Measurements from ENCODE around the gene ZDHHC1. TPM values are rescaled to one million over a fixed set of nuclear protein-coding genes. Genes with fewer than 3 reads are reported as not detected.

ZDHHC1 gene, protein sequence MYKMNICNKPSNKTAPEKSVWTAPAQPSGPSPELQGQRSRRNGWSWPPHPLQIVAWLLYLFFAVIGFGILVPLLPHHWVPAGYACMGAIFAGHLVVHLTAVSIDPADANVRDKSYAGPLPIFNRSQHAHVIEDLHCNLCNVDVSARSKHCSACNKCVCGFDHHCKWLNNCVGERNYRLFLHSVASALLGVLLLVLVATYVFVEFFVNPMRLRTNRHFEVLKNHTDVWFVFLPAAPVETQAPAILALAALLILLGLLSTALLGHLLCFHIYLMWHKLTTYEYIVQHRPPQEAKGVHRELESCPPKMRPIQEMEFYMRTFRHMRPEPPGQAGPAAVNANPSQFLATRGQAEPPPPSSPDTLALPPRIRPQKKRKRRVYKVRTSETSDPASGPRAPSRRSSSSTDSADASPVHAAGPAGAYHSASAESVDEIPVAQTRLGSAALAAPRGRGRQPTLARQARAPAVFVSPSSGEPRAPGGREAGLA
- not detected for total RNA-seq

GRCh38 chr16:67415872-67416793, at the start of gene ZDHHC1:
TSS of gene ZDHHC1 (minus strand) at chr16:67416477. CDS start at chr16:67407775, 8,702 bp downstream.
- DNase-seq: no peak

- no peak for DNase-seq
Observed at GRCh38 chr16:67464565-67464964, 48.3 kb upstream of the ZDHHC1 start.

DNA sequence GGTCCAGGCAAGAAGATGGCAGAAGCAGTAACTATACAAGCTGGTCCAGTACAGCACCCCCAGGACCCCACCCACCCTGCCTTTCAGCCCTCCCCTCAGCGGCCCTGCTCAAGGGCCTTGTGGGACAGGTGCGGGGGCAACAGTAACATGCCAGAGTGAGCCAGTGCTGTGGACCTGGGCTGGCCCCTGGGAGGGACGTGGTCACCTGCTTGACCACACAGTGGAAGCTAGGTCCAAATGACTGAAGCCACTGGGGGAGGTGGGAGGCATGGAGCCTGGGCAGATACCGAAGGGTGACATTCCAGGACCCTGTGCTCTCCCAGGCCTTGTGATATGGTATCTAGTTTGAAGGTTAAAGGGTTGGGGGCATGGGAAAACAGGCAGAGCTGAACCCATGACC, 47.4 kb upstream of the ZDHHC1 start:
- DNase-seq: no peak

DNA sequence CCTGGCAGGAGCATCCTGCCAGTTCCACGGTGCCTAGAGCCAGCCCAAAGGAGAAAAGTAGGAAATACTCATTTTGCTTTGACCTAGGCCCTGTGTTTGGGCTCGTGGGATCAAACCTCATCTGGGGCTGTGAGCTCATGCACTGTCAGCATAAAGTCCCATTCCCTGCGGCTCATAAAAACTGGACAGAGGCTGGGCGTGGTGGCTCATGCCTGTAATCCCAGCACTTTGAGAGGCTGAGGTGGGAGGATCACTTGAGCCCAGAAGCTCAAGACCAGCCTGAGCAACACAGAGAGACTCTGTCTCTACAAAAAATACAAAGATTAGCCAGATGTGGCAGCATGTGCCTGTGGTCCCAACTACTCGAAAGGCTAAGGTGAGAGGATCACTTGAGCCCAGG, 46.8 kb upstream of the ZDHHC1 start:
- DNase-seq: no peak

DNA sequence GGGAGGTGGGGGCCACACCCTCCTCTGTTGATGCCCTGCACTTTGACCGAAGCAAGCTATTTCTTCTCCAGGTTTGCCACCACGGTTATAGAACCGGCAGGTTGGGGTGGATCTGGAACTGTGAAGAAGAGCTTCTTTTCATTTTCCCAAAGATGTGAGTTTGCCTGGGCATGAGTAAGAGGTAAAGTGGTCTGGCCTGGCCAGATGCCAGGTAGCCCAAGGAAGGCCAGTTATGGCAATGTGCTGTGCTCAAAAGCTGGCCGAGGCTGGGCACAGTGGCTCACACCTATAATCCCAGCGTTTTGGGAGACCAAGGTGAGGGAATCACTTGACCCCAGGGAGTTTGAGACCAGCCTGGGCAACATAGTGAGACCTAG, 46.0 kb upstream of the ZDHHC1 start:
- DNase-seq: no peak

- DNase-seq: no peak
Observed at GRCh38 chr16:67461600-67462278, 45.5 kb upstream of the ZDHHC1 start.

- no peak for DNase-seq
Observed at GRCh38 chr16:67460961-67461360, 44.7 kb upstream of the ZDHHC1 start.

DNA sequence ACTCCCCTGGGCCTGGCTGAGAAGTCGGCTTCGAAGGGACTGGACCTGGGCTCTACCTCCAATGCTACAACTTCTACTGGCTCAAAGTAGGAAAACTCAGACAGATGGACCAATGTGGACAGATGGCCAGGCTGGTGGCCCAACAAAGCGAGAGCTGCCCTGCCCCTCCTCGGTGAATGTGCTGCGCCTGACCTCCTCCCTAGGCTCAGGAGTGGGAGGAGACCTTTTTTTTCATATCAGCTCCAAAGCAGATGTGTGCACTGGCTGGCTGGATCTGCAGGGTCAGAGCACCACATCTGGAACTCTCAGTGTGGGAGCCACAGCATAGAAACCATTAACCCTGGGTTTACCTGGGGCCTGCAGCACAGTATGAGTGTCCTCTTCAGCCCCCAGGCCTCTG, 43.9 kb upstream of the ZDHHC1 start:
- no peak for DNase-seq

GRCh38 chr16:67459861-67460150, 43.5 kb upstream of the ZDHHC1 start:
- no peak for DNase-seq

DNA sequence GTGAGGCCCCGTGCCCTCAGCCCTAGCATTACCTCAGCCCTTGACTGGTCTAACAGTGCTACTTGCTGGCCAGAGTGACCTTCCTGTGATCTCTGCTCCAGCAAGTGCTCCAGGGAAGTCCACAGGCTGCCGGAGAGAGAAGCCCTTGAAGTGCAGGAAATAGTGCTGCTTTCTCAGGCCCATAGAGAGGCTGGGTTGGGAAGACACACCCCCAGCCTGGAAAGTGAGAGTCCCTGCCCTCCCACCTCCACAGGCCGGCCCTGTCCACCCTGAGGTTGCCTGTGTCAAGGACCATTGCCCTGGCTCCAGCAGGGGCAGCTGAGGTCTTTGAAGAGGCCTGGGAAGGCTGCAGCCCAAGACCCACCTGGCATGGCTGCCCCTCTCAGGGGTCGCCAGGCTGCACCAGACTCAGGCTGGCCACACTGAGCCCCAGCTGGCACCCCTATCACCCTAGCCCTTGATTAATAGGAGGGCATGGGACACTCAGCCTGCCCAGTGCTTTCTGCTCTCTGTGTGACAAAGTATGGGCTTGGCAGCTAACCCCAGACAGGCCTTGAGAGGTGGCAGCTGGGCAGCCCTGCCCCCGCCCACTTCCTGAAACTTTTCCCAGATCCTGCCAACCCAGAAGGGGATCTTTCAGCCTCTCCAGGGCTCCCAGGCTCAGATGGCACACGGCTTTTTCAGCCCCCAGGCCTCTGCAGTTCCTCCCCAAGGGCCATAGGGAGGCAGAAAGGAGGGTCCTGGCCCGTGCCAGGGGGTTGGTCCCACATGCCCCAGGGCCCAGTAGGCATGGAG, 43.0 kb upstream of the ZDHHC1 start:
- no peak for DNase-seq

- DNase-seq: no peak
Observed at GRCh38 chr16:67458121-67458641, 41.9 kb upstream of the ZDHHC1 start.

- no peak for DNase-seq
Observed at GRCh38 chr16:67457611-67458010, 41.3 kb upstream of the ZDHHC1 start.

DNA sequence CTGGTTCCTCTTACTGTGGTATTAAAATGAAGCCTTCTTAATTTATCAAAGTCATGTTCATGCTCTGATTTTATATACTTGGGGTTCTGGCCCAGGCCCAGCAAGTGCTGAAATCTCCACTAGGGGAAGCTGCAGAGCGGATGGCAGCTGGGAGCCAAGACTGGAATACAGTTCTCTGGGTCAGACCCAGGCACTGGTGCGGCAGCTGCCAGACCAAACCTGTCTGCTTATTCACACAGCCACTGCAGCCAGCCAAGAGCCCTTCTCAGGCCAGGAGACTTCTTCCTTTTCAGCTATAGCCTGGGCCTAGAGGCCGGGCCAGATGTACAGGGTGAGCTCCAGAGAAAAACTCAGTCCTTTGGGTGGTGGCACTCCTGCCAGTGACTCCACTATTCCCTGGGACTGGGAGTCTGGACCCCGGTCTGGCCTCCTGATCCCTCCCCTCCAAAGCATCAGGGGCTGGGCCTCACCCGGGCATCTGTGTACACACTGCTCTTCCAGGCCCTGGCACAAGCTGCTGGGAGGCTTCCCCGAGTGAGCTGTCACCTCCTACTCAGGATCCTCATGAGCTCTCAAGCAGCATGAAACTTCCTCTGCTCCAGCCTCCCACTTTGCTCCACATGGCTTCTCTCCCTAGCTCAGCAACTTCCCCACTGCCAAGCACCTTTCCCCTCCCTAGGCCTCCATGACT, 40.3 kb upstream of the ZDHHC1 start:
- DNase-seq: no peak

DNA sequence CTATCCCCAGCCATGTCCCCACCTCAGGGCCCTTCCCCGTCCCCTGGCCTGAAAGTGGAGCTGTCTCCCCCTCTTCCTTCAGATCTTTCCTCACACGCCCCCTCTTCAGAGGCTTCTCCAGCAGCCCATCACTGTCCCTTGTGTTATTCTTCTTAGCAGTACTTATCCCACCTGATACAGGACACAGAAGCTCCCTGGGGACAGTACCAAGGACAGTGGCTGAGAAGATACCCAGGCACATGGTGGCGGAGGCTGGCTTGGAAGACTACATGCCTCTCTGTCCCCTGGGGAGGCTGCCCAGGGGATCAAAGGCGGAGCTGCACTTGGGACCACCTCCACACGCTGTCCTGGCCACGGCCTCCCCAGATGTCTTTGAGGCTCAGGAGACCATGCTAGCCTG, 38.6 kb upstream of the ZDHHC1 start:
- no peak for DNase-seq

GRCh38 chr16:67454104-67454503, 37.8 kb upstream of the ZDHHC1 start:
- DNase-seq: no peak

GRCh38 chr16:67451704-67452435, 35.6 kb upstream of the ZDHHC1 start:
- DNase-seq: no peak

DNA sequence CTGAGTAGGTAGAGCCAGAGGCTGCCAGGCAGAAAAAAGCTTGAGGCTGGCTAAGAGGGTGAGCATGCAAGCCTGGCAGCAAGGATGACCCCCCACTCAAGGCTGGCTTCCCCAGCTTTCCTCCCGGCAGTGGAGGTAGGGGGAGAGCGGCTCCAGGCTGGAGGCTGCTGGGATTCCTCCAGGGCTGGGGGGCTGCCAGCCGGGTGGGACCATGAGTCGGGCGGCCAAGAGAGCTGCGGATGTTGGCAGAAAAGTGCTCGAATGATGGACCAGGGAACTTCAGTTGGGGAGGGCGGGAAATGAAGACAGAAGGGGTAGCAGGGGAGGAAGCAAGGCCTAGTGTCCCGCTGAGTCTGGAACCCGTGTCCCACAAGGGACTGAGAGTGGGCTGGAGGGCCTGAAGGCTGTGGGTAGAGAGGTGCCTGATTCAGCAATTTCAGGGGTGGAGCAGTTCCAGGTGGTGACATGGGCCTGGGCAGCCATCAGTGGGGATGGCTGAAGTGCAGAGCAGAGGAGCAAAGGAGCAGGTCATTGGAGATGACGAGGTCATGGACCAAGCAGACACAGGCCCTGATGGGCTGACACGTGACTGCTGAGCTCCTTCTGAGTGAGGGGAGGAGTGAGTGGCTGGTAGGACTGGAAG, 34.9 kb upstream of the ZDHHC1 start:
- DNase-seq: no peak

DNA sequence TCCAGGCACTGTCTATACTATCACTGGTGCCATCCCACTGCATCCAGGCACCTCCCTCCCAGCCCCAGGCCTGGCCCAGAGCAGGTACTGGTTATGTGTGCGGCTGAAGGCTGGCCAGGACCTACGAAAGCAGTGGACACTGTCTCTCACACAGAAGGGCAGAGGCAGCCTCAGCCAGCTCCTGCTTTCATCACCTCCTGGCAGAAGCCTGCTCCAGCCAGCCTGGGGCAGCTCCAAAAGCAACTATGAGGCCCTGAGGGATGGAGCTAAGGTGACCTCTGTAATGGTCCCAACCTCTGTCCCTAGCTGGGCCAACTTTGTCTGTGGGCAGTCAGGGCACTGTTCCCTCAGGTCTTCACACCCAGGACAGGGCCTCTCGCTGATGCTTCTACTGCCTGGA, 33.5 kb upstream of the ZDHHC1 start:
- no peak for DNase-seq

DNA sequence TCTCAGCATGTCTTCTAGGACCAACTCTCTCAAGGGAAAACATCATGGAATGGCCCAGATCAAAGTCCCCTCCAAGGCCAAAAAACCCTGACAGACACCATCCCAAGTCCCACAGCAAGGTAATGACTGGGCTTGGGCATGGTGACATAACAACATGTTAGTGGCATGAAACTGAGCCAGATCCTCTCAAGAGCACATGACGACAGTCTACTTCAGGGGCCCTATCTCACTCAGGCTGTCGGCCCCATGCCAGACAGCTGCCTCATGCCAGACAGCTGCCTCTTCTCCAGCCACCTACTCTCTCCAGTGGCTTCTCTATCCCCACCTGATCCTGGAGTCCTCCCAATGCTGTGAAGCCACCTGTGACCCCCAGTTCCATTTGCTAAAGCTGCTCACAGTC, 33.1 kb upstream of the ZDHHC1 start:
- no peak for DNase-seq

GRCh38 chr16:67448580-67448979, 32.3 kb upstream of the ZDHHC1 start:
- no peak for DNase-seq

Measured in effector CD4-positive, alpha-beta T cell (primary cell).